ENCODE results near the gene SIL1.
A peak's percentile ranks its signal among the peaks of the same experiment; 100 is the strongest.
"Not testable (repeated sequence)": the region's sequence is repeated elsewhere in the genome, so short reads cannot be mapped to it uniquely, and the experiment has no call there.

Gene SIL1

GRCh38 chr5:139197710-139198669 is at the start of gene SIL1:
Gene SIL1 (minus strand): TSS chr5:139198368. CDS start chr5:139127843, 70,525 bp downstream.
- peak; percentile 83 for DNase-seq

- DNase-seq, result no peak
These were observed 48.2 kb upstream of the SIL1 start for GRCh38 chr5:139246394-139246793.

- DNase-seq, result no peak
These were observed 47.6 kb upstream of the SIL1 start for GRCh38 chr5:139245637-139246339.

- no peak for DNase-seq
These were observed 45.3 kb upstream of the SIL1 start for GRCh38 chr5:139243425-139243970.

GRCh38 chr5:139241139-139241538 is 43.0 kb upstream of the SIL1 start:
- DNase-seq, result no peak

GRCh38 chr5:139236479-139236878 is 38.3 kb upstream of the SIL1 start:
- no peak for DNase-seq

GRCh38 chr5:139232147-139232724 is 34.1 kb upstream of the SIL1 start:
- DNase-seq, result no peak

- no peak for DNase-seq
These were observed 30.1 kb upstream of the SIL1 start for GRCh38 chr5:139228201-139228803.

- DNase-seq, result no peak
These were observed 28.0 kb upstream of the SIL1 start for GRCh38 chr5:139226131-139226530.

GRCh38 chr5:139223481-139223880 is 25.3 kb upstream of the SIL1 start:
- no peak for DNase-seq

- DNase-seq, result no peak
These were observed 24.2 kb upstream of the SIL1 start for GRCh38 chr5:139222346-139222745.

GRCh38 chr5:139218038-139218437 is 19.9 kb upstream of the SIL1 start:
- DNase-seq, result not testable (repeated sequence)

GRCh38 chr5:139215107-139215975 is 17.2 kb upstream of the SIL1 start:
- DNase-seq, result no peak

GRCh38 chr5:139214646-139215045 is 16.5 kb upstream of the SIL1 start:
- no peak for DNase-seq

GRCh38 chr5:139212906-139213305 is 14.7 kb upstream of the SIL1 start:
- DNase-seq, result no peak

- DNase-seq, result no peak
These were observed 14.3 kb upstream of the SIL1 start for GRCh38 chr5:139212486-139212885.

GRCh38 chr5:139210585-139210984 is 12.4 kb upstream of the SIL1 start:
- DNase-seq, result no peak

- no peak for DNase-seq
These were observed 9.3 kb upstream of the SIL1 start for GRCh38 chr5:139207297-139208000.

GRCh38 chr5:139205586-139205985 is 7.4 kb upstream of the SIL1 start:
- DNase-seq, result no peak

GRCh38 chr5:139205124-139205523 is 7.0 kb upstream of the SIL1 start:
- DNase-seq, result no peak

- DNase-seq, result no peak
These were observed 6.0 kb upstream of the SIL1 start for GRCh38 chr5:139204196-139204595.
